HG03575 (cell line): Measurements from ENCODE around the gene STARD5.
A peak's percentile ranks its signal among the peaks of the same experiment; 100 is the strongest.
"Not testable (repeated sequence)": the region's sequence is repeated elsewhere in the genome, so short reads cannot be mapped to it uniquely, and the experiment has no call there.

Source experiments
- ATAC-seq: cut with Tn5 transposase; IDR thresholded peaks from one replicate; pipeline ENCODE4 v1.9.1; 2021; ENCODE audit not compliant: unreplicated experiment, insufficient number of reproducible peaks, low FRiP score; ENCODE audit errors: extremely low read depth

STARD5 gene

GRCh38 chr15:81323944-81324881 lies at the start of gene STARD5:
Gene STARD5, minus strand, starts transcription at chr15:81324141. Its CDS starts 42 bp downstream, at chr15:81324099.
- peak; percentile 89 for ATAC-seq

- ATAC-seq = no peak
Observed at GRCh38 chr15:81373176-81373575, 49.2 kb upstream of the STARD5 start.

- ATAC-seq = no peak
Observed at GRCh38 chr15:81372575-81372974, 48.6 kb upstream of the STARD5 start.

GRCh38 chr15:81363718-81364500 lies 40.0 kb upstream of the STARD5 start:
- ATAC-seq = no peak

- ATAC-seq = no peak
Observed at GRCh38 chr15:81363276-81363675, 39.3 kb upstream of the STARD5 start.

GRCh38 chr15:81362790-81363189 lies 38.8 kb upstream of the STARD5 start:
- no peak for ATAC-seq

GRCh38 chr15:81361891-81362290 lies 38.0 kb upstream of the STARD5 start:
- no peak for ATAC-seq

- no peak for ATAC-seq
Observed at GRCh38 chr15:81360491-81360890, 36.5 kb upstream of the STARD5 start.

- ATAC-seq = no peak
Observed at GRCh38 chr15:81358248-81358647, 34.3 kb upstream of the STARD5 start.

- ATAC-seq = no peak
Observed at GRCh38 chr15:81357180-81357686, 33.3 kb upstream of the STARD5 start.

GRCh38 chr15:81356252-81356651 lies 32.3 kb upstream of the STARD5 start:
- ATAC-seq = no peak

- ATAC-seq = no peak
Observed at GRCh38 chr15:81351651-81352050, 27.7 kb upstream of the STARD5 start.

GRCh38 chr15:81349271-81349670 lies 25.3 kb upstream of the STARD5 start:
- no peak for ATAC-seq

GRCh38 chr15:81348691-81349090 lies 24.8 kb upstream of the STARD5 start:
- not testable (repeated sequence) for ATAC-seq

- ATAC-seq = no peak
Observed at GRCh38 chr15:81347910-81348309, 24.0 kb upstream of the STARD5 start.

GRCh38 chr15:81346611-81347010 lies 22.7 kb upstream of the STARD5 start:
- no peak for ATAC-seq

GRCh38 chr15:81343371-81343770 lies 19.4 kb upstream of the STARD5 start:
- ATAC-seq = no peak

- no peak for ATAC-seq
Observed at GRCh38 chr15:81341351-81341750, 17.4 kb upstream of the STARD5 start.

GRCh38 chr15:81339851-81340250 lies 15.9 kb upstream of the STARD5 start:
- ATAC-seq = no peak

GRCh38 chr15:81339321-81339720 lies 15.4 kb upstream of the STARD5 start:
- ATAC-seq = no peak
